Vagina (tissue), 2 donors: Measurements from ENCODE around the gene FBL. TPM values are rescaled to one million over a fixed set of nuclear protein-coding genes. Genes with fewer than 3 reads are reported as not detected.

Experiments
- DNase-seq, 2 donors: peaks; one replicate each; pipeline ENCODE4 v3.0.0-alpha.2; 2017; ENCODE audit errors: extremely low spot score in 2 of 2
- H3K27ac ChIP-seq: fragments of 200-600 bp; sonication (generic); one replicate; pipeline ENCODE4 v1.5.1; 2019
- H3K27me3 ChIP-seq: fragments of 200-600 bp; sonication (generic); one replicate; pipeline ENCODE4 v1.5.1; 2019
- H3K36me3 ChIP-seq, 2 donors: fragments of 200-600 bp; sonication (generic); one replicate each; pipeline ENCODE4 v1.5.1; 2017 to 2019
- H3K4me1 ChIP-seq: fragments of 200-600 bp; sonication (generic); one replicate; pipeline ENCODE4 v1.5.1; 2019
- H3K4me3 ChIP-seq, 2 donors: fragments of 200-600 bp; sonication (generic); 1 replicate in 1 of 2; 2 replicates in 1 of 2; pipeline ENCODE4 v1.5.1; 2016 to 2019
- H3K9me3 ChIP-seq: fragments of 200-600 bp; sonication (generic); one replicate; pipeline ENCODE4 v1.5.1; 2019
- POLR2A ChIP-seq, 2 donors: fragments of 450-650 bp; IDR thresholded peaks; one replicate each; pipeline ENCODE4 v1.6.1; 2017; ENCODE audit warnings: antibody characterized with exemption in 2 of 2, mild to moderate bottlenecking in 2 of 2, moderate library complexity in 2 of 2
- POLR2AphosphoS5 ChIP-seq, 2 donors: sonication (generic); formaldehyde crosslinking; IDR thresholded peaks; one replicate each; pipeline ENCODE4 v1.9.0; 2017; ENCODE audit warnings: antibody characterized with exemption in 2 of 2, mild to moderate bottlenecking in 2 of 2, low read depth in 1 of 2; ENCODE audit not compliant: insufficient read depth in 1 of 2
- intact Hi-C: fragments of 100-400 bp; cut with DNase I; formaldehyde crosslinking; loops from one replicate; pipeline ENCODE4 v1.15.1; 2023
- total RNA-seq: library from RNA; depleted of rRNA; stranded (reverse); fragments of >200 nt; gene quantifications from one replicate; pipeline ENCODE4 v1.2.3, GENCODE V29; 2016
- TF ChIP-seq, protein P1 (sequence below), 3 experiments: fragments of 450-650 bp in 2 of 3; fragments of 200-600 bp in 1 of 3; sonication (generic) in 1 of 3; IDR thresholded peaks; one replicate each; pipeline ENCODE4 v1.5.1; 2017 to 2019; ENCODE audit warnings: antibody characterized with exemption in 3 of 3, mild to moderate bottlenecking in 2 of 3, moderate library complexity in 2 of 3

FBL gene
- total RNA-seq, 1 donor from 2014 or later, result 180 TPM

DNA sequence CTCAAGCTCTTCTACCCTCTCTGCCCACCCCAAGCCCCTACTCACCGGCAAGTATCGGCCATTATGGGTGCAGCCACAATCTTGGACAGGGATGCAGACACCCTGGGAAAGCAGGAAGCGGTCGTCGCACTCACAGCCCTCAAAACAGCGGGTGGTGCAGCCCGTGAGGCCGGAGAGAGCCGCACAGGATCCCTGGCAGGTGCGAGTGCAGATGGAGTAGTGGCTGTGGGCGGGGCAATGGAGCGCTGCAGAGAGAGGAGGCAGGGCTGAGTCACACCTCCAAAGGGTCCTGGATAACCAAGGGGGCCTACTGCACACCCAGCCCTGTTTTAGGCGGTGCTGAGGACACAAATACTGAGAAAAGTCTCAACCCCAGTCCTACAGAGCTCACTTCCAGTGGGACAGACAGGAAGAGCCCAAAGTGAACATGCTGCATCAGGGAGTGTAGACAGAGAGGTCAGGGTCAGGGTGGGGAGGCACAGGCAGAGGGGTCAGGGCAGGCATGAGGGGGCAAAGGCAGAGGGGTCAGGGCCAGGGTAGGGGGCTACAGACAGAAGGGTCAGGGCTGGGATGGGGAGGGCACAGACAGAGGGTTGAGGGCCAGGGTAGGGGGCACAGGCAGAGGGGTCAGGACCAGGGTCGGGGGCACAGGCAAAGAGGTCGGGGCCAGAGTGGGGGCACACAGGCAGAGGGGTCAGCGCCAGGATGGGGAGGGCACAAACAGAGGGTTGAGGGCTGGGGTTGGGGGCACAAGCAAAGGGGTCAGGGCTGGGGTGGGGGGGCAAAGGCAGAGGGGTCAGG, 24.2 kb upstream of the FBL start:
- H3K9me3 ChIP-seq, result no peaks in the 10 kb centered on the region
- H3K27ac ChIP-seq, result no peak overlapping the region
- no peak for TF ChIP-seq POLR2AphosphoS5 (IDR thresholded peaks at IDR 0.05; ENCODE audit: insufficient read depth in 1 of 2, low read depth in 1 of 2)
- TF ChIP-seq POLR2A (IDR thresholded peaks at IDR 0.05), result no peak
- TF ChIP-seq, protein P1, sequence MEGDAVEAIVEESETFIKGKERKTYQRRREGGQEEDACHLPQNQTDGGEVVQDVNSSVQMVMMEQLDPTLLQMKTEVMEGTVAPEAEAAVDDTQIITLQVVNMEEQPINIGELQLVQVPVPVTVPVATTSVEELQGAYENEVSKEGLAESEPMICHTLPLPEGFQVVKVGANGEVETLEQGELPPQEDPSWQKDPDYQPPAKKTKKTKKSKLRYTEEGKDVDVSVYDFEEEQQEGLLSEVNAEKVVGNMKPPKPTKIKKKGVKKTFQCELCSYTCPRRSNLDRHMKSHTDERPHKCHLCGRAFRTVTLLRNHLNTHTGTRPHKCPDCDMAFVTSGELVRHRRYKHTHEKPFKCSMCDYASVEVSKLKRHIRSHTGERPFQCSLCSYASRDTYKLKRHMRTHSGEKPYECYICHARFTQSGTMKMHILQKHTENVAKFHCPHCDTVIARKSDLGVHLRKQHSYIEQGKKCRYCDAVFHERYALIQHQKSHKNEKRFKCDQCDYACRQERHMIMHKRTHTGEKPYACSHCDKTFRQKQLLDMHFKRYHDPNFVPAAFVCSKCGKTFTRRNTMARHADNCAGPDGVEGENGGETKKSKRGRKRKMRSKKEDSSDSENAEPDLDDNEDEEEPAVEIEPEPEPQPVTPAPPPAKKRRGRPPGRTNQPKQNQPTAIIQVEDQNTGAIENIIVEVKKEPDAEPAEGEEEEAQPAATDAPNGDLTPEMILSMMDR (IDR thresholded peaks at IDR 0.05), result no peak
- H3K27me3 ChIP-seq, result no peaks in the 10 kb centered on the region
- H3K36me3 ChIP-seq, result no peaks in the 10 kb centered on the region
- DNase-seq, result no peak
- intact Hi-C loops, result no loop called here
- H3K4me1 ChIP-seq, result no peaks in the 10 kb centered on the region
- no peak overlapping the region for H3K4me3 ChIP-seq

DNA sequence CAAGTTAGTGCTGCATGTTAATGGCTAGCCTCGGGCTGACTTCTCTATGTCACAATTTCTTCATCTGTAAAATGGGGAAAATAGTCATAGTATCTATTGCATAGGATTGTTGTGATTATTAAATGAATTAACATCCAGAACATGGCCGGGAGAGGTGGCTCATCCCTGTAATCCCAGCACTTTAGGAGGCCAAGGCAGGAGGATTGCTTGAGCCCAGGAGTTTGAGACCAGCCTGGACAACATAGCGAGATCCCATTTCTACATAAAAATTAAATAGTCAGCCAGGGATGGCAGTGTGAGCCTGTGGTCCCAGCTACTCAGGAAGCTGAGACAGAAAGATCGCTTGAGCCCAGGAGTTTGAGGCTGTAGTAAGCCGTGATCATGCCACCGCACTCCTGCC, 21.8 kb upstream of the FBL start:
- Histone ChIP-seq H3K27ac (no peak overlapping the region), H3K4me3 (no peak overlapping the region), H3K36me3 (no peaks in the 10 kb centered on the region), H3K27me3 (no peaks in the 10 kb centered on the region), H3K4me1 (no peaks in the 10 kb centered on the region), H3K9me3 (no peaks in the 10 kb centered on the region)
- TF ChIP-seq POLR2AphosphoS5 (IDR thresholded peaks at IDR 0.05; ENCODE audit: insufficient read depth in 1 of 2, low read depth in 1 of 2), result no peak
- DNase-seq, result no peak
- intact Hi-C loops, result no loop called here

DNA sequence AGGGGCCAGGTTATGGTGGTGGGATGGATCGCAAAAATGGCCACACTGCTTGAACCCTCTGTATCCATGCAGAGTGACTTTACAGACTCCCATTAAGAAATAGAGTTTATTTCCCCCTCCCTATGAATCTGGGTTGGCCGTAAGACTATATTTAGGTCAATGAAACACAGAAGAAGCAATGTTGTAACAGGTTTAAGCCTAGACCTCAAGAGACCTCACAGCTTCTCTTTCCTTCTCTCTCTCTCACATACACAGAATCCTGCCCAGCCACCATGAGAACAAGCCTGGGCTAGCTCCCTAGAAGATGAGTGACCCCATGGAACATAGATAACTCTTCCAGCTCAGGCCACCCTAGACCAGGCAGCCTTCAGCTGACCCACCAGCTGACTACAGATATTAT, 21.0 kb upstream of the FBL start:
- TF ChIP-seq, protein P1 (IDR thresholded peaks at IDR 0.05), result no peak
- TF ChIP-seq POLR2AphosphoS5 (IDR thresholded peaks at IDR 0.05; ENCODE audit: insufficient read depth in 1 of 2, low read depth in 1 of 2) (no peak), POLR2A (IDR thresholded peaks at IDR 0.05) (no peak)
- no peak for DNase-seq
- Histone ChIP-seq H3K9me3 (no peaks in the 10 kb centered on the region), H3K27ac (no peak overlapping the region), H3K4me3 (no peak overlapping the region), H3K27me3 (no peaks in the 10 kb centered on the region), H3K4me1 (no peaks in the 10 kb centered on the region), H3K36me3 (no peaks in the 10 kb centered on the region)
- intact Hi-C loops, result no loop called here

DNA sequence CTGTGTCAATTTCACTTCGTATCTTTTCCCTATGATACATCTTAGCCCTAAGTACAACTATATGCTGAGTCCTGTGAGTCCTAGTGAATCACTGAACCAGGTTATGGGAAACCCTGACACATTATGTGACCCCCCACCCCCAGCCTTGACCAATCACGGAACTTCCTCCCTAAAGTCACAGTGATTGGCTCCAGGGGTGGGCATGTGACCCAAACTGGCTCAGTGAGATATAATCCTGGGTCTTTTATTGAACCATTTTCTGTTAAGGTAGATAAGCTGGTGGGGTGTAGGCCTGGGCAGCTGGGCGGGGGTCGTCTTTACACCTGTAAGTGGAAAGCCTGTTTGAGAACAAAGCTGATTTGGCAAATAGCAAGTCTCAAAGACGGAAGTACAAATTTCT, 19.8 kb upstream of the FBL start:
- Histone ChIP-seq H3K27me3 (no peaks in the 10 kb centered on the region), H3K4me1 (no peaks in the 10 kb centered on the region), H3K4me3 (no peak overlapping the region), H3K9me3 (no peaks in the 10 kb centered on the region), H3K36me3 (no peaks in the 10 kb centered on the region), H3K27ac (no peak overlapping the region)
- no peak for DNase-seq
- TF ChIP-seq POLR2A (IDR thresholded peaks at IDR 0.05) (no peak), POLR2AphosphoS5 (IDR thresholded peaks at IDR 0.05; ENCODE audit: insufficient read depth in 1 of 2, low read depth in 1 of 2) (no peak)
- TF ChIP-seq, protein P1 (IDR thresholded peaks at IDR 0.05), result no peak
- intact Hi-C loops, result no loop called here

DNA sequence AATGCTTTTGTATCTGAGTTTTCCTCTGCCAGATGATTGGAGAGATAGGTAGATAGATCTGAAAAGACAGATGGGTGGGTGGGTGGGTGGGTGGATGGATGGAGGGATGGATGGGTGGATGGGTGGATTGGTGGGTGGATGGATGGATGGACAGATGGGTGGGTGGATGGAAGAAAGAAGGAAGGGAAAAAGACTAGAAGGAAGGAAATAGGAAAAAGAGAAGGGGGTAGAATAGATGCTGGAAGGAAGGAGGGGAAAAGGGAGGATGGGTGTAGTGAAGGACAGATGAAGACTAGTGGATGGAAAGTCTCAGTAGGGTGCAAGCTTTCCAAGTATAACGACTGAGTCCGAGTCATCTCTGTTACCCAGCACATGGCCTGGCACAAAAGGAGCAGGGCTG, 19.0 kb upstream of the FBL start:
- no peaks in the 10 kb centered on the region for H3K9me3 ChIP-seq
- no peak overlapping the region for H3K27ac ChIP-seq
- H3K27me3 ChIP-seq, result no peaks in the 10 kb centered on the region
- H3K4me1 ChIP-seq, result no peaks in the 10 kb centered on the region
- TF ChIP-seq, protein P1 (IDR thresholded peaks at IDR 0.05), result no peak
- TF ChIP-seq POLR2AphosphoS5 (IDR thresholded peaks at IDR 0.05; ENCODE audit: insufficient read depth in 1 of 2, low read depth in 1 of 2) (no peak), POLR2A (IDR thresholded peaks at IDR 0.05) (no peak)
- H3K4me3 ChIP-seq, result no peak overlapping the region
- DNase-seq, result no peak
- no peaks in the 10 kb centered on the region for H3K36me3 ChIP-seq
- intact Hi-C loops, result no loop called here
